HCT116 (cell line): ENCODE measurements around the gene CACNG6. TPM values are rescaled to one million over a fixed set of nuclear protein-coding genes. Genes with fewer than 3 reads are reported as not detected.

Source experiments
- ATAC-seq: fragments of 200-7000 bp; cut with Tn5 transposase; 2 replicates; pipeline ENCODE4 v1.9.1; 2020; ENCODE audit warnings: mild to moderate bottlenecking, moderate library complexity
- BruUV-seq: library from RNA; stranded (reverse); fragments of 400-500 nt; replicated peaks from 2 replicates; lab custom pipeline; 2021; lab: Mats Ljungman, UMichigan
- CTCF ChIA-PET: fragments of 300-600 bp; sonication (Branson Sonifier 250); formaldehyde crosslinking; loops from one replicate; lab custom pipeline; 2021; ENCODE audit warnings: antibody characterized with exemption; lab: Charles Lee
- POLR2A ChIA-PET: fragments of 300-600, 350-600 bp; sonication (Branson Sonifier 250); formaldehyde crosslinking; loops from one replicate; lab custom pipeline; 2021; ENCODE audit warnings: antibody characterized with exemption; lab: Charles Lee
- RAD21 ChIA-PET, 2 experiments: fragments of 300-600 bp; sonication (Branson Sonifier 250); formaldehyde crosslinking; loops; one replicate each; lab custom pipeline; 2023; ENCODE audit warnings: low total read pairs in 2 of 2; ENCODE audit not compliant: uncharacterized antibody in 2 of 2, unreplicated experiment in 2 of 2, low non-redundant PET in 1 of 2; lab: Charles Lee
- DNase-seq: peaks from one replicate; pipeline ENCODE4 v3.0.0-alpha.2; 2010; ENCODE audit warnings: low read depth, low spot score
- H2AFZ ChIP-seq: fragments of 200-600 bp; shearing (Covaris generic), sonication (generic); 2 replicates; pipeline ENCODE4 v1.6.1; 2017; ENCODE audit warnings: low read depth, mixed run types, mixed read lengths, antibody characterized with exemption, low read length; ENCODE audit not compliant: poor library complexity, severe bottlenecking
- H3K27ac ChIP-seq: 2 replicates; pipeline ENCODE4 v1.5.1; 2012; ENCODE audit warnings: low read depth, low read length
- H3K27me3 ChIP-seq: fragments of 200-600 bp; sonication (generic); 2 replicates; pipeline ENCODE4 v1.6.1; 2016; ENCODE audit warnings: mixed run types, low read length, mixed read lengths; ENCODE audit not compliant: insufficient read depth
- H3K36me3 ChIP-seq, 2 experiments: fragments of 200-500 bp in 1 of 2; fragments of 200-600 bp in 1 of 2; sonication (Bioruptor generic) in 1 of 2; sonication (generic) in 1 of 2; 2 replicates each; pipeline versions ENCODE4 v1.5.1 to v1.6.1; 2014 to 2016; ENCODE audit warnings: low read length in 2 of 2, inconsistent platforms in 1 of 2, mixed read lengths in 1 of 2, mixed run types in 1 of 2; ENCODE audit not compliant: insufficient read depth in 2 of 2, control insufficient read depth in 1 of 2
- H3K4me1 ChIP-seq, 2 experiments: fragments of 200-600 bp in 1 of 2; sonication (generic) in 1 of 2; 2 replicates each; pipeline versions ENCODE4 v1.5.1 to v1.6.1; 2012 to 2017; ENCODE audit warnings: low read length in 2 of 2, inconsistent platforms in 1 of 2, mild to moderate bottlenecking in 1 of 2, mixed read lengths in 1 of 2, mixed run types in 1 of 2, moderate library complexity in 1 of 2; ENCODE audit not compliant: insufficient read depth in 2 of 2, control insufficient read depth in 1 of 2
- H3K4me2 ChIP-seq: fragments of 200-600 bp; sonication (generic); 2 replicates; pipeline ENCODE4 v1.6.1; 2017; ENCODE audit warnings: mixed run types, low read length, mixed read lengths
- H3K4me3 ChIP-seq, 2 experiments: fragments of 200-600 bp in 1 of 2; sonication (generic) in 1 of 2; replicated peaks in 1 of 2; 2 replicates each; pipeline ENCODE4 v1.5.1; 2011 to 2016; ENCODE audit warnings: low read length in 2 of 2, control low read depth in 1 of 2, low read depth in 1 of 2, mild to moderate bottlenecking in 1 of 2, mixed read lengths in 1 of 2, mixed run types in 1 of 2
- H3K79me2 ChIP-seq: fragments of 200-600 bp; sonication (generic); 2 replicates; pipeline ENCODE4 v1.6.1; 2017; ENCODE audit warnings: mild to moderate bottlenecking, mixed run types, low read length, moderate library complexity, mixed read lengths; ENCODE audit not compliant: insufficient read depth
- H3K9ac ChIP-seq: fragments of 200-600 bp; sonication (generic); 2 replicates; pipeline ENCODE4 v1.6.1; 2016; ENCODE audit warnings: low read length, mixed read lengths
- H3K9me2 ChIP-seq: fragments of 200-600 bp; sonication (generic), shearing (Covaris generic); 2 replicates; pipeline ENCODE4 v1.6.1; 2017; ENCODE audit warnings: mixed run types, mild to moderate bottlenecking, moderate library complexity; ENCODE audit not compliant: insufficient read depth
- H3K9me3 ChIP-seq, 2 experiments: fragments of 200-500 bp in 1 of 2; fragments of 200-600 bp in 1 of 2; sonication (Bioruptor generic) in 1 of 2; sonication (generic) in 1 of 2; 2 replicates each; pipeline ENCODE4 v1.6.1; 2014 to 2017; ENCODE audit warnings: low read length in 2 of 2, mixed read lengths in 2 of 2, inconsistent platforms in 1 of 2, low read depth in 1 of 2, mild to moderate bottlenecking in 1 of 2, mixed run types in 1 of 2, moderate library complexity in 1 of 2; ENCODE audit not compliant: control insufficient read depth in 1 of 2, insufficient read depth in 1 of 2
- H4K20me1 ChIP-seq: fragments of 200-600 bp; sonication (generic), shearing (Covaris generic); 2 replicates; pipeline ENCODE4 v1.6.1; 2017; ENCODE audit warnings: mixed run types, mild to moderate bottlenecking, moderate library complexity; ENCODE audit not compliant: insufficient read depth
- ELF1 ChIP-seq: IDR thresholded peaks from 2 replicates; pipeline ENCODE4 v1.6.1; 2012; ENCODE audit warnings: low read depth, borderline replicate concordance
- EZH2 ChIP-seq: fragments of 200-600 bp; sonication (generic); IDR thresholded peaks from 2 replicates; pipeline ENCODE4 v1.6.1; 2017; ENCODE audit warnings: antibody characterized with exemption, mixed run types
- EZH2phosphoT487 ChIP-seq: fragments of 200-600 bp; IDR thresholded peaks from 2 replicates; pipeline ENCODE4 v1.6.1; 2018; ENCODE audit warnings: antibody characterized with exemption, borderline replicate concordance
- JUND ChIP-seq: IDR thresholded peaks from 2 replicates; pipeline ENCODE4 v1.6.1; 2012
- MAX ChIP-seq: IDR thresholded peaks from 2 replicates; pipeline ENCODE4 v1.6.1; 2012
- RAD21 ChIP-seq: IDR thresholded peaks from 2 replicates; pipeline ENCODE4 v1.6.1; 2012; ENCODE audit warnings: low read depth, mild to moderate bottlenecking
- REST ChIP-seq: IDR thresholded peaks from 2 replicates; pipeline ENCODE4 v1.6.1; 2012; ENCODE audit warnings: low read depth
- SIN3A ChIP-seq: IDR thresholded peaks from 2 replicates; pipeline ENCODE4 v1.6.1; 2012; ENCODE audit warnings: low read depth
- SRF ChIP-seq: IDR thresholded peaks from 2 replicates; pipeline ENCODE4 v1.6.1; 2012; ENCODE audit warnings: low read depth
- TCF7L2 ChIP-seq: IDR thresholded peaks from 2 replicates; pipeline ENCODE4 v1.7.0; 2011; ENCODE audit warnings: borderline replicate concordance, inconsistent platforms; ENCODE audit not compliant: insufficient read depth, insufficient read length; ENCODE audit errors: extremely low read depth
- ZBTB33 ChIP-seq: IDR thresholded peaks from 2 replicates; pipeline ENCODE4 v1.6.1; 2011; ENCODE audit warnings: mild to moderate bottlenecking, low read length, moderate library complexity; ENCODE audit not compliant: insufficient replicate concordance; ENCODE audit errors: extremely low read depth
- ZFX ChIP-seq: fragments of 450-650 bp; IDR thresholded peaks from 2 replicates; pipeline ENCODE4 v1.6.1; 2017
- intact Hi-C: fragments of 100-400 bp; cut with micrococcal nuclease; formaldehyde crosslinking; loops from 2 replicates; pipeline ENCODE4 v1.10.0; 2022
- total RNA-seq: library from RNA; stranded (reverse); gene quantifications from one replicate; pipeline ENCODE4 v1.2.1, GENCODE V29; 2021; ENCODE audit not compliant: unreplicated experiment

CACNG6 gene
- total RNA-seq, 1 experiment from 2014 or later = 0.15 TPM

GRCh38 chr19:53957448-53958167 lies 33.8 kb upstream of the CACNG6 start:
- BruUV-seq = no TSS peak
- ATAC-seq (no peak), DNase-seq (no peak)
- ChIA-PET POLR2A (no interaction called here), RAD21 (no interaction called here), CTCF (no interaction called here)
- Histone ChIP-seq H3K4me1 (no peaks in the 10 kb centered on the region), H3K9me2 (no peaks in the 10 kb centered on the region), H3K9ac (no peak overlapping the region), H2AFZ (no peak overlapping the region), H3K27ac (no peak overlapping the region), H4K20me1 (no peaks in the 10 kb centered on the region), H3K4me3 (no peak overlapping the region), H3K27me3 (peaks cover 16% of the 10 kb centered on the region), H3K79me2 (no peaks in the 10 kb centered on the region), H3K36me3 (no peaks in the 10 kb centered on the region), H3K9me3 (no peaks in the 10 kb centered on the region), H3K4me2 (no peak overlapping the region)
- TF ChIP-seq REST (no peak), RAD21 (no peak), JUND (no peak), TCF7L2 (no peak), SRF (no peak), ELF1 (no peak), ZBTB33 (no peak), SIN3A (no peak), EZH2 (no peak), EZH2phosphoT487 (no peak), ZFX (no peak), MAX (no peak)
- intact Hi-C loops = no loop called here
